K562 (cell line): Measurements from ENCODE around the gene TARBP1. TPM values are rescaled to one million over a fixed set of nuclear protein-coding genes. Genes with fewer than 3 reads are reported as not detected.
A peak's percentile ranks its signal among the peaks of the same experiment; 100 is the strongest.

Source experiments
- CBFB ChIP-seq: sonication (generic); formaldehyde crosslinking; IDR thresholded peaks from 2 replicates; pipeline ENCODE4 v1.4.0; 2020; ENCODE audit warnings: mild to moderate bottlenecking, missing genetic modification reagents
- CREB3 ChIP-seq: fragments of 450-650 bp; conservative IDR thresholded peaks from 2 replicates; pipeline ENCODE4 v1.6.1; 2016; ENCODE audit warnings: missing genetic modification characterization, low read depth, mild to moderate bottlenecking, missing compliant biosample characterization, moderate library complexity
- FOS ChIP-seq: IDR thresholded peaks from 3 replicates; pipeline ENCODE4 v1.6.1; 2011; ENCODE audit not compliant: insufficient read length; ENCODE audit errors: extremely low read depth
- KLF16 ChIP-seq: IDR thresholded peaks from 2 replicates; pipeline ENCODE4 v1.6.1; 2016; ENCODE audit warnings: antibody characterized with exemption
- NFIC ChIP-seq: fragments of 450-650 bp; IDR thresholded peaks from 2 replicates; pipeline ENCODE4 v1.6.1; 2017; ENCODE audit warnings: mild to moderate bottlenecking, inconsistent platforms
- POLR2AphosphoS5 ChIP-seq: IDR thresholded peaks from 2 replicates; pipeline ENCODE4 v1.6.1; 2011; ENCODE audit warnings: mild to moderate bottlenecking, low read depth, low read length, moderate library complexity; ENCODE audit not compliant: control insufficient read depth, insufficient read depth
- RAD21 ChIP-seq, 2 experiments: fragments of 250-450 bp in 1 of 2; fragments of 450-650 bp in 1 of 2; sonication (Bioruptor Pico) in 1 of 2; formaldehyde crosslinking in 1 of 2; IDR thresholded peaks in 1 of 2; conservative IDR thresholded peaks in 1 of 2; 2 replicates each; pipeline versions ENCODE4 v1.4.0 to v1.8.0; 2020 to 2022; ENCODE audit warnings: mild to moderate bottlenecking in 2 of 2, moderate library complexity in 1 of 2
- RB1 ChIP-seq: fragments of 450-650 bp; IDR thresholded peaks from 2 replicates; pipeline ENCODE4 v1.6.1; 2017; ENCODE audit warnings: low read depth, mild to moderate bottlenecking
- SLC30A9 ChIP-seq: fragments of 250-450 bp; sonication (Bioruptor Pico); IDR thresholded peaks from 2 replicates; pipeline ENCODE4 v1.8.0; 2022; ENCODE audit warnings: mild to moderate bottlenecking, moderate library complexity
- TFE3 ChIP-seq: fragments of 450-650 bp; formaldehyde crosslinking; IDR thresholded peaks from 2 replicates; pipeline ENCODE4 v1.4.0; 2020; ENCODE audit warnings: mild to moderate bottlenecking, mixed read lengths
- ZNF184 ChIP-seq: sonication (generic); formaldehyde crosslinking; IDR thresholded peaks from 2 replicates; pipeline ENCODE4 v1.5.0; 2020; ENCODE audit warnings: missing genetic modification reagents
- ZNF282 ChIP-seq: sonication (generic); formaldehyde crosslinking; IDR thresholded peaks from 2 replicates; pipeline ENCODE4 v1.8.1; 2023; ENCODE audit warnings: missing genetic modification reagents
- ZNF449 ChIP-seq: fragments of 250-450 bp; sonication (Bioruptor Pico); IDR thresholded peaks from 2 replicates; pipeline ENCODE4 v1.8.0; 2022; ENCODE audit warnings: moderate library complexity, mild to moderate bottlenecking, inconsistent platforms
- ZNF584 ChIP-seq: fragments of 200-800 bp; sonication (Bioruptor generic); IDR thresholded peaks from 2 replicates; pipeline ENCODE4 v1.6.1; 2016; ENCODE audit warnings: low read depth, mild to moderate bottlenecking, missing genetic modification characterization, missing compliant biosample characterization
- polyA plus RNA-seq, 8 experiments: library from polyadenylated mRNA; depleted of rRNA in 4 of 8; stranded (reverse) in 5 of 8; unstranded in 3 of 8; fragments of >200 nt; fragmentation: Nextera tagmentation in 2 of 8; fragmentation: Illumina TruSeq in 1 of 8; extraction: Ambion mirVana in 2 of 8; extraction: Trizol in 1 of 8; gene quantifications; 2 replicates each; pipeline versions ENCODE4 v1.2.1 to v1.2.3, GENCODE V29; 2011 to 2014; ENCODE audit warnings: inconsistent platforms in 1 of 8, missing spikeins in 1 of 8
- total RNA-seq, 7 experiments: library from RNA; depleted of rRNA in 6 of 7; stranded (reverse); fragments of >200 nt in 6 of 7; fragmentation: Illumina TruSeq in 2 of 7; extraction: Trizol in 2 of 7; gene quantifications; 2 replicates each; pipeline versions ENCODE4 v1.2.1 to v1.2.3, GENCODE V29; 2011 to 2021; ENCODE audit warnings: low replicate concordance in 1 of 7

Gene TARBP1
- total and polyA plus RNA-seq, 9 of the 15 experiments (the other 6 are each of a cell fraction or from before 2014, with no cell fraction given) = 8.8 to 48.0 (median 22.9) TPM

GRCh38 chr1:234486858-234487840, 8.2 kb upstream of the TARBP1 start (continued):
- no peak for TF ChIP-seq TFE3 (CRISPR knock-in tag)
- no peak for TF ChIP-seq SLC30A9 (CRISPR knock-in tag)
- 0 out of 2 replicates have a peak, but pooled peaks have one; percentile 19 for TF ChIP-seq KLF16
- peak; percentile 70 for TF ChIP-seq NFIC
- peak; percentile 89 to 95 for TF ChIP-seq RAD21 (CRISPR knock-in tag; conservative IDR thresholded peaks at IDR 0.05 in 1 of 2, IDR thresholded peaks at IDR 0.05 in 1 of 2)
- no peak for TF ChIP-seq RB1
- TF ChIP-seq ZNF184 (CRISPR knock-in tag) = no peak
- TF ChIP-seq ZNF282 (CRISPR knock-in tag) = no peak
- no peak for TF ChIP-seq CREB3 (tag)
- no peak for TF ChIP-seq FOS
- no peak for TF ChIP-seq POLR2AphosphoS5
- TF ChIP-seq ZNF449 (CRISPR knock-in tag) = no peak
- TF ChIP-seq CBFB = no peak
- TF ChIP-seq ZNF584 (CRISPR knock-in tag) = no peak
